Vagina (tissue), 2 donors: ENCODE measurements around the gene IFNA5.

ENCODE experiments used
- POLR2A ChIP-seq, 2 donors: fragments of 450-650 bp; IDR thresholded peaks; one replicate each; pipeline ENCODE4 v1.6.1; 2017; ENCODE audit warnings: antibody characterized with exemption in 2 of 2, mild to moderate bottlenecking in 2 of 2, moderate library complexity in 2 of 2
- POLR2AphosphoS5 ChIP-seq, 2 donors: sonication (generic); formaldehyde crosslinking; IDR thresholded peaks; one replicate each; pipeline ENCODE4 v1.9.0; 2017; ENCODE audit warnings: antibody characterized with exemption in 2 of 2, mild to moderate bottlenecking in 2 of 2, low read depth in 1 of 2; ENCODE audit not compliant: insufficient read depth in 1 of 2
- TF ChIP-seq, protein P1 (sequence below), 3 experiments: fragments of 450-650 bp in 2 of 3; fragments of 200-600 bp in 1 of 3; sonication (generic) in 1 of 3; IDR thresholded peaks; one replicate each; pipeline ENCODE4 v1.5.1; 2017 to 2019; ENCODE audit warnings: antibody characterized with exemption in 3 of 3, mild to moderate bottlenecking in 2 of 3, moderate library complexity in 2 of 3

DNA sequence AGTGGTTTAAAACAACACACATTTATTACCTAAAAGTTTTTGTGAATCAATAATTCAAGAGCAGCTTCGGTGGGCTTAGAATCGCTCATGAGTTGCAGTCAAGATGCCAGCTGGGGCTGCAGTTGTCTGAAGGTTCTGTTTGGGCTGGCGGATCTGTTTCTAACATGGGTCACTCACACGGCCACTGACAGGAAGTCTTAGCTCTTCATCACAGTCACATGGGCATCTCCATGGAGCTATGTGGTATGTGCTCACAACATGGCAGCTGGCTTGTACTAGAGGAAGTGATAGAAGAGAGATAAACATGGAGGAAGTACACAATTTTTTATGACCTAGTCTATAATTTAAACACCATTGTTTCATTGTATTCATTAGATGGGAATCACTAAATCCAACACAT, 18.9 kb upstream of the IFNA5 start:
- TF ChIP-seq POLR2A (IDR thresholded peaks at IDR 0.05) (no peak), POLR2AphosphoS5 (IDR thresholded peaks at IDR 0.05; ENCODE audit: insufficient read depth in 1 of 2, low read depth in 1 of 2) (no peak)
- TF ChIP-seq, protein P1, sequence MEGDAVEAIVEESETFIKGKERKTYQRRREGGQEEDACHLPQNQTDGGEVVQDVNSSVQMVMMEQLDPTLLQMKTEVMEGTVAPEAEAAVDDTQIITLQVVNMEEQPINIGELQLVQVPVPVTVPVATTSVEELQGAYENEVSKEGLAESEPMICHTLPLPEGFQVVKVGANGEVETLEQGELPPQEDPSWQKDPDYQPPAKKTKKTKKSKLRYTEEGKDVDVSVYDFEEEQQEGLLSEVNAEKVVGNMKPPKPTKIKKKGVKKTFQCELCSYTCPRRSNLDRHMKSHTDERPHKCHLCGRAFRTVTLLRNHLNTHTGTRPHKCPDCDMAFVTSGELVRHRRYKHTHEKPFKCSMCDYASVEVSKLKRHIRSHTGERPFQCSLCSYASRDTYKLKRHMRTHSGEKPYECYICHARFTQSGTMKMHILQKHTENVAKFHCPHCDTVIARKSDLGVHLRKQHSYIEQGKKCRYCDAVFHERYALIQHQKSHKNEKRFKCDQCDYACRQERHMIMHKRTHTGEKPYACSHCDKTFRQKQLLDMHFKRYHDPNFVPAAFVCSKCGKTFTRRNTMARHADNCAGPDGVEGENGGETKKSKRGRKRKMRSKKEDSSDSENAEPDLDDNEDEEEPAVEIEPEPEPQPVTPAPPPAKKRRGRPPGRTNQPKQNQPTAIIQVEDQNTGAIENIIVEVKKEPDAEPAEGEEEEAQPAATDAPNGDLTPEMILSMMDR (IDR thresholded peaks at IDR 0.05) = no peak
